GM21447 (cell line): ENCODE measurements around the gene BARHL2.

Source experiments
- ATAC-seq: cut with Tn5 transposase; IDR thresholded peaks from one replicate; pipeline ENCODE4 v1.9.1; 2021; ENCODE audit not compliant: unreplicated experiment

BARHL2 gene

DNA sequence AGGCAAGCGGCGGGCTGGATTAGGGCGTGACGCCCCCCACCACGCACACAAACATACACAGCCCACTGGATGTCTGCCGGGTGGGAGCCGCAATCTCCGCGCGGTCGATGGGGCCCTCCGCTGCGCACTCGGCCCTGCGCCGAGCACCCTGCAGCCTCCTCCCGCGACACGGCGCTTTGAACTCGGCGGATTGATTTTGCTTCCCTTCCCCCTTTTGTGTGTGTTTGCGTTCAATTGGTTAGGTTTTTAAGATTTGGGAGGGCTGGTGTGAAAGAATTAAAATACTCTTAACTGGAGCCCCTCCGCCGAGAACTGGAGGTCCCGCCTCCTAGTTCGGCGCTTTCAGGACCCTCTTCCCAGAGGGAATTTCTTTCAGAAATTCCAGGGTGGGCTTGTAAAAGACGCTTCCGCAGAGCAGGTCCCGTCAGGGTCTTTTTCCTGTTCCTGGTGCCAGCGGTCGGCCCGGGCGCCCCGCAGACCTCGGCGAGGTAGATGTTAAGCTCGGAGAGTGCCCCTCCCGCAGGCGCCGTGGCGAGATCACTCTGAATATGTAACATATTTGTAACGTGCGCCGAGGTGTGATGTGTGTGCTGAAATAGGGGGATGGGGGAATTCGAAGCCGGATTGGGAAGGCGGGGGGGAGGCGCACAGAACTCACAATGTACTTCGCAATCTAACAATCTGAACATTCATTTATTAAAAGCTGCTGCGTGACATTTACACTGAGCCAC, 8.0 kb upstream of the BARHL2 start:
- no peak for ATAC-seq

DNA sequence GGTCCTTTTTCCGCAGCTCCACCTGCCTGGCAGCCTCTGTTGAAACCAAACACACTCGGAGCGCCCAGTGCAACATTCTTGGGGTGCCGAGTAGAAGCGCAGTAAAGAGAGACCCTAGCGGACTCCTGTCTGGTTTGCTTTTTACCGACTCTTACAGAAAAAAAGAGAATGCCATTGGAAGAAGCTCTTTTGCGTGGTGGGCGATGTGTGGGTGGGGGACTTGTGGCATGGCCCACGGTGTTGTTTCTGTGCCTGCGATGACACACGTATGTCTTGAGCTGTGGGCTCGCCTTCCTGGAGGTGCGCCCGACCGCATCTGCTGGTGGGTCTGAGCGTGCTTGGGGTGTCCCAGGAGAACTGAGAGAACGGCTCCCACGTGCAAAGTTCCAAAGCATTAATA, 7.3 kb upstream of the BARHL2 start:
- ATAC-seq = no peak

DNA sequence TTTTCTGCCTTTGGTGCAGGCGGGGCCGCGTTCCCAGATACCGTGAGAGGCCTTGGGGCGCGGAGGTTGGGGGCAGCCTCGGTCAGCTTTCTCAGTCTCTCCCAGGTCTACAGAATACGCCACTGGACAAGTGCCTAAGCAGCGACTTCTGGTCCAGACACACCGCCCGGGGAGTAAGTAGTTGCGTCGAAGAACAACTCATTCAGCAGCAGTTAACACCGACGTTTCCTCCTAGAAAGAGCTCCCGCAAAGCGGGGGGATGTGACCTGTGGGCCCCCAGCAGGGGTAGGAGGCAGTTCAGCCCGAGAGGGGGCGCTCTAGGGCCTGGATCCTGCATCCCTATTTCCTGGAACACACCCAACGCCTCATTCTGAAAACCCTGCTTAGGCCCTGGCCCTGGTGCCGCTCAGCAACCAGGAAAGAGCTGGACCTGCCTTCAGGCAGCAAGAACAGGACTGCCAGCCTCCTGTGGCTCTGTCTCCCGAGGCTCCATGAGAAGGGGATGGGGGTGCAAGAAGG, 6.5 kb upstream of the BARHL2 start:
- no peak for ATAC-seq

DNA sequence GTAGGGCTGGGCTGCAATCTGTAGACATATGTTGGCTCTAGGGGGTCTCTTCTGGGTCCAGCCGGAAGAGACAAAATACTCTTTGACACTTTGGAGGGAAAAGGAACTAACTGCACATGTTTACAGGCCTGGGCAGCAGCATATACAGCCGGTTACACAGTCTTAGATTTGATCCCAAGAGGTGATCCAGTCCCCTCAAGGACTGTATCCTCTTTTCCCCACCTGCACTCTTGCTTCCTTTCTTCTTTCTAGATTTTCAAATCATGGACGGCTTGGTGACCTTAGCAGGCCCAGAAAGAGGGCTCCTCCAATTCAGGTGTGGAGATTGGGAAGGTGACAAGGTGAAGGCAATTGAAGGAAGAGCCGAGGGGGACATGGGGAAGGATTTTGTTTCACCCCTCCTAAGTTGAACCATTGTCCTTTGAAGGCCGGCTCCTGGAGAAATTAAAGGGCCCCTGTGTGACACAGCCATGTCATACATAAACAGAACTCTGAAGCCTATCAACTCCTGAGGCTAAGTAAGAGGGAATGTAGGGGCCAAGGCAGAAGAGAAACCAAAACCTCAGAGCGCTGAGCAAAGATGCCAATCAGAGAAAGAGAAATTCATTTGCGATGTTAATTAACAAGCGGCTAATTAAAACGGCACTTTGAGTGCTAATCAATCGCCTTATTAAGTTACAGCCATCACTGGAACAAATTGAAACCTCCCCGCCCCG, 5.9 kb upstream of the BARHL2 start:
- no peak for ATAC-seq

DNA sequence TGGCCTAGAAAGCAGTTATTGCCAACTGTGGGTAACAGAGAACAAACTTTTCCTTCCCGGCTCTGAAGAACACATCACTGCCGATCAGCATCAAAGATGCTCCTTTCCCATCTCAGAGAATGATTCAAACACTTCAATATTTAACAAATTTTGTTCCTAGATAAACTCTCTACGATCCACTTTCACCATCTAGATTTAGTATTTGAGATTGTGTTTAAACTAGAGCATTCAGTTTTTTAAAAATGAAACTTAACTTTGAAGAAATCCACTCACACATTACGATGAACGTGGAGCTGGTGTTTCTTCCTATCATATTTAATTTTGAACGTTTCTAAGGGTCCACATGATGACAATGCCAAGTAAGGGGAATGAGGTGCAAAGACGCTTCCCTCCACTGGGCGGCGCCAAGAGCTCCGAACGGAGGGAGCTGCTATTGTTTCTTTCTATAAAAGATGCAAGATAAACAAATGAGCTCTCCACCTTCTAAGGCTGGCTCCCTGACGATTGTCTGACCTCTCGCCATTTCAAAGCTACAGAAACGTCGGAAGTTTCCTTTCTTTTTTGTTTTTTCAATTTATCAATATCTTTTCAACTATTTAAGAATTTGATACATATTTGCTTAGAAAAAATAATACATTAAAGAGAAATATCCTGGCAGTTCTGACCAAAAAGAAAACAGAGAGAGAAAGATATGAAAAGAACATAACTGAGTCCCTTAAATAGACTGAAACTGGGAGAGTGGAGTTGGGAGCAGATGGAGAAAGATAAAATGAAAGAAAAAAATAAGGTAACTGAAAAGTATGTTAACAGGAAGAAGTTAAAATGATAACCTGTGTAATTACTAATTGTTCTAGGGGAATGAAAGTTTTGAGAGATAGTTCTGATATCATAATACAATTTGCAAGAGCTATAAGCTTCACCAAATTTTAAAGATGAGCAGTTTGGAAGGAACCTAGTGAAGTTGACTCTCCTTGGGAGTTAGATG, 4.4 kb upstream of the BARHL2 start:
- no peak for ATAC-seq

DNA sequence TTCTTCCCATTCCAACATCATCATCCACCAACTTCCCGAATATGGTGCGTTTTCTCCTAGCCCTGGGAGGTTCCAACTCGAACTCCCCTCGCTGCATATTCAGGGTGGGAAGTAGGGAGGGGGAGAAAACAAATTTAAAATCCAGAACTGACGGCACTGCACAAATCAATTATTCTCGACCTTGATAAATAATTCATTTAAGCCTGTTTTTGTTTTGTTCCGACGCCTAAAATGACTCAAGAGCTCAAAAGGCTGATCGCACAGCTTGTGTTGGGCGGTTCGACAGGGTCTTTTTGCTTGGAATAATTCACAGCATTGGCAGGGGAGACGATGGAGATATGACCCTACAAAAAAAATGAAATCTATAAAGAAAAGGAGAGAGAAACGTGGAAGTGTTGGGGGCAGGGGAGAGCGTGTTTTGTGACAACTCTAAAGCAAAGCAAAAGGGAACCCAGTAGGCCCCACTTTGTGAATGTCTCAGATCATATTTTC, 3.1 kb upstream of the BARHL2 start:
- ATAC-seq = no peak

DNA sequence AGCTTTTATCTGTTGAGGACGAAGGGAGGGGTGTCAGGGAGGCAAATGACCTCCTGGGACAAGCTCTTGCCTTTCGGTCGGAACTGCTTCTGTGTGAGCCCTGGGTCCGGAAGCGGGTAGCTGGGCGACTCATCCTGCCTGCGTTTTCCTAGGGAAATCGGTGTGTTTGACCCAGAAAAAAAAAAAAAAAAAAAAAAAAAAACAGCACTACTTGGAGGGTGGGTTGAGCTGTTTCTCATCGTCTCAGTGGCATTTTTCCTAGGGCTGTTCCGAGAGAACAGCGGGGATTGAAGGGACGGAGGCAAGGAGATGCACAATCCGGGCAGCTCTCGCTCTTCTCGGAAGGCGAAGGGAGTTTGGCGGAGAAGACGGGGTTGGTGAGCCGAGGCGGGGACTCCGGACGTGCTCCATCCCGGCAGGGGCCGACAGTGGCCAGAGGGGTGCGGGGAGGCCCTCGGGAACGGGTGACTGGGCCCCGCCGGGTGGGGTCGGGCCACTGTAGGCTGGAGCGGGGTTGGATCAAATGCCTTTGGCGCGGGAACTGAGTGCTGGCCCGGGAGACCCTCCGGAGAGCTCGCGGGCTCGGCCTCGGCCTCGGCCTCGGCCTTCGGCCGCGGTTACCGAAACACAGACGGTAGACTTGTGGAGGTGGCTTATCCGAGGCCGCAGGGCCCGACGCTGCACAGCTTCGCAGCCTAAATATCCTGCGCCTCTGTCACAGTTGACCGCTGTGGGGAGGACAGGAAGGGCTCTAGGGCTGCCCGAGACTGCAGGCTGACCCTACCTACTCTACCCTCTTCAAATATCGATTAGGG, 2.4 kb upstream of the BARHL2 start:
- no peak for ATAC-seq

DNA sequence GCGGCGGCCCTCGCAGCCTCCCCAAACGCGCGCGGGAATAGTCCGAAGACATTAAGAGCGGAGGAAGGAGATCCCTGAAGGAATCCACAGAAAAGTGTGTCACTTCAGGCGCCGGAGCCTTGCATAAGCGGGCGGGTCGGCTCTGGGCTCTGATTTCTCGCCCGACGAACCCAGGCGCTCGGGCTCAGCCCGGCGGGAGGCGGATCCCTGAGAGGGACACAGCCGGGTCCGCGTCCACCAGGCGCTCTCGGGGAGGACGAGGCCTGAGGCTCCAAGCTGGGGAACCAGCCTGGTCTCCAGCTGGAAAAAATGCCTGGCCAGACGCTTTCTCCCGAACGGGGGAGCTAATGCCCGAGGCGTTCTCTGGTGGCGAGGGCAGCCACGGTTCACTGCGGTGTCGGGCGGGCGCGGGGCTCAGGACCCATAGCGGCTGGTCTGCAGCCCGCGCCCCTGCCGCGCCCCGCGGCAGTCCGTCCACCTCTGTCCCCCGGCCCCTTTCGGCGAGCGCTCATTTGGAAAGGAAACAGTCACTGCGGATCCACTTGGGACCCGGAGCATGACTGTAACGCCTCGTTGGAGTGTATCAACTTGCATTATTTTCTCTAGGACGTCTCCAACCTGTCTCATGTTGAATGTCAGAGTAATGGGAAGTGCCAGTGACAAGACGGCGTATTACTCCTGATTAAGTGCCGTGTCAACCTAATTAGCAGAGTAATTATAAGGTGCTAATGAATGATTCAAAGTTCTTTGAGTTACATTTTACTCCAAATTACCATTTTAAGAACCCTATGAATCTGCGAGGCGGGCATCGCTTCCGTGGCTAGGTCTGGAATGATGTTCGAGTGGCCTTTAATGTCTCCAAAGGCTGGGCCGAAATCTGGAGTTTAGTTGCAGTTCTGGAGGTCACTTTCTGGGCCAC, 1.6 kb upstream of the BARHL2 start:
- no peak for ATAC-seq

DNA sequence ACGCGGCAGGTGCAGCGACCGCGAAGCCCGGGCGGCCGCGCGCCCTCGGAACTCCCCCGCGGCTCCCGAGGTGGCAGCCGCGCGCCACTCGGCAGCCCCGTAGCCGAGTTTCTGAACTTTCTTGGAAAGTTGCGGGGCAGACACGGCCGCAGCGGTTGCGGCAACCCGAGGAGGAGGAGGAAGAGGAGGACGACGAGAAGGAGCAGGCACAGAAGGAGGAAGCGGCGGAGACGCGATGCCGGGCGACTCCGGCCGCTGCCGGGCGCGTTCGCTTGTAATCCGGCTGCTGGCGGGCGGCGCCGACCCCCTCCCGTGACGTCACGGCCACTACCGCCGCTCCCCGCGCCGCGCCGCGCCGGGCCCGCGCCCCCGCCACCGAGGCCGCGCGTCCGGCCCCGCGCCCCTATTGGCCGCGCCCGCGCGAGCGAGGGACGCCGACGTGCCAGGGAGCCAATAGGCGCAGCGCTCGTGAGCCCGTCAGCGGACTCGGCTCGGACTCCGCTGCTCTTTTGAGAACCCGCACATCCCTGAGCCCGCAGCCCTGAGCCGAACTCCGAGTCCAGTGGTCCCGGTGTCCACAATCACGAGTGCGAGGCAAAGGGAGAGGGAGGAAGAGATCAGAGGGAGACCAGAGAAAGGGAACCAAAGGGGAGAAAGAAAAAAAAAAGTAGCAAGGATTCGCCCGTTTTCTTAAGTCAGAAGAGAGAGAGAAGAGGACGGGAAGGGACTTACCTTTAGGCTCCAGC, 736 bp upstream of the BARHL2 start:
- no peak for ATAC-seq

DNA sequence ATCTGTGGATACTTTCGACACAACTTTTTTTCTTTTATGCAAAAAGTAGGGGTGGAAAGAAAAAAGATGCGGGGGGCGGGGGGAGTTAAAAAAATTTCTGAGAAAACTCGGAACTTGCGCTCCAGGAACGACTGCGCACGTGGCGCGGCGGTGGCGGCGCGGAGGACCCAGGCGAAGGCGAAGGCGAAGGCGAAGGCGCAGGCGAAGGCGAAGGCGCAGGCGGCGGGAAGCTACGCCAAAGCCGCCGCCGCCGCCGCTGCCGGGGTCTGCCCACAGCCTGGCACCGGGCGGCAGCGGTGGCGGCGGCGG, 208 bp upstream of the BARHL2 start:
- no peak for ATAC-seq

DNA sequence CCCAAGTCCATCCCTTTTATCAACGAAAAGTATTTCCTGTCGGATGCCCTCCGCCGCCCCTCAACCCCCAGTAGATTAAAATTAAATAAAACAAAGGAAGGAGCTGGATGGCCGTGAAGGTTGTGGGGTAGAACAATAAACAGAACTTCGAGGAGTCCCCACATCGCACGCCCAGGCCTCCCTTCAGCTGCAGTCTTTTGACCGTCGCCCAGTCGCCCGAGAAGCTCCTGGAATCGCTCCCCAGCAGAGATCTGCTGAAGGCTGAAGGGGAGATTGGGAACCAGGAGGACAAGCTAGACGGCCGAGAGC, 905 bp downstream of the BARHL2 start:
- ATAC-seq = no peak

DNA sequence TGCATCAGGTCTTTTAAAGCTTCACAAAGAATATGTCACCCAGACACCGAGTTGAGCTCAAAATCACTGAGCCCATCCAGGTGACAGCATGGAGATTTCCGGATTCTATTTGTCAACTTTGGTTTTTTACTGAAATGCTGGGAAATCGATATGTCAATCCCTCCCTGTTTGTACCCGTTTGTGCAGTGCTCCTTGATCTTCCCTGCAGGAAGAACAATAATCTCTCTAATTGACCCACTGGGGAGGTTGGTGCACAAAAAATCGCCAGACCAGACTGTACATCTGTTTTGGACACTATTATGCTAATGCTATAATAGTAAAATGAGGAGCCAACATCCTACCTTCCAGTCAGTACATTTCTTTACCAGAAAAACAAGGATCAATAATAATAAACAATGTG, 1.8 kb downstream of the BARHL2 start:
- ATAC-seq = no peak

DNA sequence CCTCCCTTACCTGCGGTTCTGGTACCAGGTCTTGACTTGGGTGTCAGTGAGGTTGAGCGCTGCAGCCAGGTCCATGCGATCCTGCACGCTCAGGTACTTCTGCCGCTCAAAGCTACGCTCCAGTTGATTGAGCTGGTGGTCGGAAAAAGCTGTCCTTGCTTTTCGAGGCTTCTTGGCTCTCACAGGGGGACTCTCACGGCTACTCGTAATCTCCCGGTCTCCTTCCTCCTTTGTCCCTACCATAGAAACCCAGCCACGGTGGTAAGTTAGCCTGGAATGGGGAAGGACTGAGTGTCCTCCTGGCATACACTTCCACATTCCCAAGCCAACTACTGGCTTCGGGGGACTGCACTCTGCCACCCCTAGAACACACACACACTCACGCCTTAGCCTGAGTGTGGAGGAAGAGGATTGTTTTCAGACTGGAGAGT, 2.6 kb downstream of the BARHL2 start:
- no peak for ATAC-seq

DNA sequence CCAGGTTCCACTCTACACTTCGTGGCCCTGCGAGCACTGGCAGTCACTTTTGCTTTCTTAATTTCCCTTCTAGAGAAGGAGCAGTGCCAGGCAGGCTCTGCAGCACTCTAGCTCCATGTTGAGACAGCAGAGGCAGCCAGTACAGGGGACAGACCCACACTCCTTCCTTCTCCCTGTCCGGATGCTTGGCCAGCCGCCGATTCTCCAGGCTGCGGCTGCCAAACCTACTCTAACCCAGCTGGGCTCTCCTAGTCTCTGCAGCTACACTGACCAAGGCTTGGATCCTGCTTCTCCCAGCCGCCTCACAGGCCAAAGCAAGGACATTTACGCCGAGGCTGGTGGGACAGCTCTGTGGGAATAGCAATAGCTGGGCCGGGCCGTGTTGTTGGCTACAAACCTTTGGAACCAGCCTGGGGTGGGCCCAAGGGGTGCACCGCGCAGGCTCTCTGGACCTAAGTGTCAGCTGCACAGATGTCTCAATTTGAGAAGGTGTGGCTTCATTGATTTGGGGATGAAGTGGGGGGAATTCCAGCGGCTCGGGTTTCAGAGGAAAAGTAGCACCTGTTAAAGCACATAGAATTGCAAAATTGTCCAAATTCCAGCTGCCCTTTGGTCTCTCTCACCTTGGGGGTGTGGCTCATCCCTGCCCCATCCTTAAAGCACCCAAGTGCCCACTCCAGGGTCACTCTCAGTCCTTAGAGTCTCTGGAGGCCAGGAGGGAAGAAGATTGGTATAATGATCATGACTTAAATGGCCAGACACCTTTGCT, 3.2 kb downstream of the BARHL2 start:
- no peak for ATAC-seq

DNA sequence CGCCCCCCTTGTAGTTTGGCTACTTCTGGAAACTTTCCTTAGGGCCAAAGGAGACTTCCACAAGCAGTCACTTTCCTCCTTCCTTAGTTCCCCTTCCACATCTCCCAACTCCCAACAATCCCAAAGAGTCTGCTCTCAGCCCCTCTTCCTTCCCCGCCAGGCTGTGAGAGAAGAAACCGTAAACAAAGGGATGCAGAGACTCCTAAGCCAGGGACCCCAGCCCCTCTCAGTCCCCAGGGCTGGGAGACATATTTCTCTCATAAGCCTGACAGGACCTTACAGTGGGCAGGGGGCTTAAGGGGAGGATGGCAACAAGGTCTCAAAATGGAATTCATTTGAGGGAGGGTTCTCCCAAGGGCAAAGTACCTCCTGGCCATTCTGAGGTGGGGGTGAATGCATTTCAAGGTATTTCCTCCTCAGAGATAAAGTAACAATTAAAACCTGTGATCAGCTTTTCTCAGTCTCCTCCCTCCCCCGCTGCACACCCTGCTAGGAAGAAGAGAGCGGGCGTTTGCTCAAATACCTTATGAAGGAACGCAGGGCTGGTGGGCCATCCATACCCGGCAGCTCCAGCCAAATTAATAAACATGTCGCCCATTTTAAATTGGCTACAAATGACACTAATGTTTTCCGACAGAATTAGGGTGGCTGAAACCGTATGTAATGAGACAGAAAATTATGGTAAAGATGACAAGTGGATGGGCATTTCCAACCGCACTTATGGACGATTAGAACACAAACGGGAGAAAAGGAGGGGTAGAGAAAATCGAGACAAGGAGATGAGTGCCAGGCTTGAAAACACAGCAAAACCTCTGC, 4.0 kb downstream of the BARHL2 start:
- ATAC-seq = no peak

DNA sequence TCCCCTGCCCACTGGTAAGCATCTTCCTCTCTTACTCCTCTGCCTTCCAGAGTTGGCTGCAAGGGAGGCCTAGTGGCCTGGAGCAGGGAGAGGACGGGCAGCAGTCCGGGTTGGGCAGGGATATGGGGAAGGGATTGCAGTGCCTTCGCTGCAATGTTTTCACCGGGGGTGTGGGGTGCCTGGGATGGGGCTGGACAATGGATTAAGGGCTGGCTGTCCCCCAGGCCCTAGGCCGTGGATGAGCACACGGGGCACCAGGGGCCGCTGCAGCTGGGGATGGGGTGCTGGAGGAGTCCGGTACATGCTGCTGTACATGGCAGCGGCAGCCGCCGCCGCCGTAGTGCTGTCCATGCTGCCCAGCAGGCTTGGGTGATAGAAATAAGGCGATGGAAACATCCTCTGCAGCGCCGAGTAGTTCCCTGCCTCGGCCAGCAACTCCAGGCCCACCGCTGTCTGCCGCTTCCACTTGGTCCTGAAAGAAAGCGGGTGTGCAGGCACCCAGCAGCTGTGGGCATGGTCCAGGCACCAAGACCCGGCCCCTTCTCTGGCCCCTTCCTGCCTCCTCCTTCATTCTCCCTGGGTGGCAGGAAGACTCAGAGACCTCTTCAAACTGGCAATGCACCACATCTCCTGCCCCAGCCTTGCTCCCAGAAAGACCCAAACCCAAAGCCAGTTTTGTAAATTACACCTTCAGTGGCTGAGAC, 4.8 kb downstream of the BARHL2 start:
- no peak for ATAC-seq

DNA sequence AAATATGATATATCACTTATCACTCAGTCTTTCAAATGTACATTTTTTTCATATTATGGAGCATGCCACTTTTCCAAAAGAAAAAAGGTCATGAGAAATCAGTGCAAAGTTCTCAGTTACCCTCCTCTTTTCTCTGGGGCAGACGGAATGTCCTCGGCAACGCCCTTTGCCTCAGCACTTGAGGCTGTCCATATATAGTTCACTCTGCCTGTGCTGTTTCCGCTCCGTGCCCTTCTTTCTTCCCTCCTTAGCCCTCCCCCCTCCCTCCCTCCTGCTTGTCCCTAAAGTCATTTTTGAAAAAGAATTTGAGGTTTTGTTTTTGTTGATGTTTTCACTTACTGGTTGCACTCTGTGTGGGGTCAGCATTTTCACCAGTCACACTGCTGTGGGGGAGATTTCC, 5.4 kb downstream of the BARHL2 start:
- no peak for ATAC-seq
